Measurements from ENCODE around the gene ZC3H7B.

DNA sequence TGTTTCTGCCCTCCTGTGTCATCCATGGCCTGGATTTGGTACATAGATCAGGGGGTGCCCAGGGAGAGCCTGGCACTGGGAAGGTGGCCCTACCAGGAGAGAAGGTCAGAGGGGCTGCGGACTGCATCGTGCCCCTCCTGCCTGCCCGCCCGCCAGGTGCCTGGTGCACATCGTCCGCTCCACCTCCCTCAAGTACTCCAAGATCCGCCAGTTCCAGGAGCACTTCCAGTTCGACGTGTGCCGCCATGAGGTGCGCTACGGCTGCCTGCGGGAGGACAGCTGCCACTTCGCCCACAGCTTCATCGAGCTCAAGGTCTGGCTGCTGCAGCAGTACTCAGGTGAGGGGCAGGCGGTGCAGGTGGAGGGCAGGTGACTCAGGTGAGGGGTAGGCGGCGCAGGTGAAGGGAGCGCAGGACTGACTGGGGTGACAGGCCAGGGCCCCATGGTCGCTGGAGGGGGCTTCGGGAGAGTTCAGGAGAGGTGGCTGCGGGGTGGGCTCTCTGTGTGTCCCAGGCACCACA is 47.7 kb downstream of the ZC3H7B start:
- TF ChIP-seq, protein P1, sequence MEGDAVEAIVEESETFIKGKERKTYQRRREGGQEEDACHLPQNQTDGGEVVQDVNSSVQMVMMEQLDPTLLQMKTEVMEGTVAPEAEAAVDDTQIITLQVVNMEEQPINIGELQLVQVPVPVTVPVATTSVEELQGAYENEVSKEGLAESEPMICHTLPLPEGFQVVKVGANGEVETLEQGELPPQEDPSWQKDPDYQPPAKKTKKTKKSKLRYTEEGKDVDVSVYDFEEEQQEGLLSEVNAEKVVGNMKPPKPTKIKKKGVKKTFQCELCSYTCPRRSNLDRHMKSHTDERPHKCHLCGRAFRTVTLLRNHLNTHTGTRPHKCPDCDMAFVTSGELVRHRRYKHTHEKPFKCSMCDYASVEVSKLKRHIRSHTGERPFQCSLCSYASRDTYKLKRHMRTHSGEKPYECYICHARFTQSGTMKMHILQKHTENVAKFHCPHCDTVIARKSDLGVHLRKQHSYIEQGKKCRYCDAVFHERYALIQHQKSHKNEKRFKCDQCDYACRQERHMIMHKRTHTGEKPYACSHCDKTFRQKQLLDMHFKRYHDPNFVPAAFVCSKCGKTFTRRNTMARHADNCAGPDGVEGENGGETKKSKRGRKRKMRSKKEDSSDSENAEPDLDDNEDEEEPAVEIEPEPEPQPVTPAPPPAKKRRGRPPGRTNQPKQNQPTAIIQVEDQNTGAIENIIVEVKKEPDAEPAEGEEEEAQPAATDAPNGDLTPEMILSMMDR (IDR thresholded peaks at IDR 0.05) = no peak
- TF ChIP-seq POLR2A (IDR thresholded peaks at IDR 0.05) = no peak
